GM12878 (cell line): ENCODE data around the gene OPRD1. TPM values are rescaled to one million over a fixed set of nuclear protein-coding genes. Genes with fewer than 3 reads are reported as not detected.

Experiments used
- ATAC-seq: fragments of 200-7000 bp; cut with Tn5 transposase; 3 replicates; pipeline ENCODE4 v1.9.1; 2020; ENCODE audit warnings: mild to moderate bottlenecking, moderate library complexity
- BruUV-seq: library from RNA; stranded (reverse); fragments of 400-500 nt; replicated peaks from 2 replicates; lab custom pipeline; 2021; lab: Mats Ljungman, UMichigan
- CTCF ChIA-PET: fragments of 300-600 bp; sonication (Branson Sonifier 250); formaldehyde crosslinking; extraction: SDS; loops from one replicate; lab custom pipeline; 2021; ENCODE audit warnings: inconsistent platforms; lab: Yijun Ruan, JAX
- POLR2A ChIA-PET: fragments of 350-600 bp; formaldehyde crosslinking; extraction: SDS; loops from one replicate; lab custom pipeline; 2021; ENCODE audit warnings: inconsistent platforms; lab: Charles Lee
- RAD21 ChIA-PET: fragments of 300-600 bp; sonication (Branson Sonifier 250); formaldehyde crosslinking; loops from one replicate; lab custom pipeline; 2023; ENCODE audit warnings: antibody characterized with exemption; ENCODE audit not compliant: unreplicated experiment; lab: Charles Lee
- SMC1A ChIA-PET: fragments of 300-600 bp; sonication (Branson Sonifier 250); formaldehyde crosslinking; loops from one replicate; lab custom pipeline; 2023; ENCODE audit not compliant: unreplicated experiment, uncharacterized antibody; lab: Charles Lee
- DNase-seq: peaks from one replicate; pipeline ENCODE4 v3.0.0-alpha.2; 2011; ENCODE audit warnings: low read depth, low spot score
- FAIRE-seq: peaks from 3 replicates; lab custom pipeline; 2011; peaks lifted over from hg19 to GRCh38; lab: Jason Lieb, UNC
- H2AFZ ChIP-seq: 2 replicates; pipeline ENCODE4 v1.6.0; 2011; ENCODE audit warnings: low read depth, low read length, control low read depth; ENCODE audit not compliant: control insufficient read depth
- H3K27ac ChIP-seq: 2 replicates; pipeline ENCODE4 v1.5.1; 2011; ENCODE audit warnings: control low read depth; ENCODE audit not compliant: control insufficient read depth, insufficient read depth
- H3K27me3 ChIP-seq, 2 experiments: replicated peaks in 1 of 2; 2 replicates each; pipeline versions ENCODE4 v1.6.0 to v1.6.1; 2011; ENCODE audit warnings: low read length in 1 of 2; ENCODE audit not compliant: control insufficient read depth in 2 of 2, insufficient read depth in 2 of 2
- H3K36me3 ChIP-seq, 2 experiments: 2 replicates each; pipeline ENCODE4 v1.5.1; 2011; ENCODE audit warnings: low read length in 1 of 2; ENCODE audit not compliant: control insufficient read depth in 2 of 2, insufficient read depth in 2 of 2
- H3K4me1 ChIP-seq: 2 replicates; pipeline ENCODE4 v1.6.1; 2011; ENCODE audit warnings: mild to moderate bottlenecking, low read length, moderate library complexity, mixed read lengths; ENCODE audit not compliant: control insufficient read depth, insufficient read depth
- H3K4me2 ChIP-seq: 2 replicates; pipeline ENCODE4 v1.6.0; 2011; ENCODE audit warnings: control low read depth; ENCODE audit not compliant: control insufficient read depth, insufficient read depth
- H3K4me3 ChIP-seq: fragments of 200-600 bp; sonication (generic); 2 replicates; pipeline ENCODE4 v1.5.1; 2016
- H3K79me2 ChIP-seq: 2 replicates; pipeline ENCODE4 v1.6.0; 2011; ENCODE audit warnings: low read length; ENCODE audit not compliant: control insufficient read depth, insufficient read depth
- H3K9ac ChIP-seq: 2 replicates; pipeline ENCODE4 v1.8.0; 2011; ENCODE audit warnings: low read length, control low read depth, mixed read lengths; ENCODE audit not compliant: control insufficient read depth, insufficient read depth
- H3K9me3 ChIP-seq: replicated peaks from 3 replicates; pipeline ENCODE4 v1.5.1; 2011; ENCODE audit warnings: mild to moderate bottlenecking, low read length; ENCODE audit not compliant: control insufficient read depth, insufficient read depth
- H4K20me1 ChIP-seq: 2 replicates; pipeline ENCODE4 v1.6.0; 2011; ENCODE audit not compliant: control insufficient read depth, insufficient read depth
- CBX5 ChIP-seq: sonication (generic); IDR thresholded peaks from 2 replicates; pipeline ENCODE4 v1.6.1; 2016; ENCODE audit warnings: low read depth, moderate library complexity, mild to moderate bottlenecking, inconsistent platforms
- CREB1 ChIP-seq: IDR thresholded peaks from 2 replicates; pipeline ENCODE4 v1.6.1; 2012; ENCODE audit warnings: low read depth, mild to moderate bottlenecking, inconsistent platforms
- IKZF1 ChIP-seq: fragments of 450-650 bp; conservative IDR thresholded peaks from 2 replicates; pipeline ENCODE4 v1.6.1; 2017; ENCODE audit warnings: antibody characterized with exemption, mild to moderate bottlenecking
- MYC ChIP-seq: IDR thresholded peaks from 2 replicates; pipeline ENCODE4 v1.6.1; 2011; ENCODE audit warnings: mild to moderate bottlenecking, low read length, moderate library complexity, inconsistent platforms; ENCODE audit not compliant: insufficient read depth, insufficient replicate concordance, insufficient read length, severe bottlenecking
- NFIC ChIP-seq: IDR thresholded peaks from 2 replicates; pipeline ENCODE4 v1.6.1; 2012; ENCODE audit warnings: low read depth, mild to moderate bottlenecking, inconsistent platforms, low read length, moderate library complexity
- PAX5 ChIP-seq: IDR thresholded peaks from 2 replicates; pipeline ENCODE4 v1.6.1; 2011; ENCODE audit warnings: low read depth, low read length, borderline replicate concordance
- RUNX3 ChIP-seq: IDR thresholded peaks from 2 replicates; pipeline ENCODE4 v1.6.1; 2012; ENCODE audit warnings: low read length, inconsistent platforms
- SREBF2 ChIP-seq: IDR thresholded peaks from 2 replicates; pipeline ENCODE4 v1.6.1; 2012; ENCODE audit warnings: mild to moderate bottlenecking, low read length
- USF2 ChIP-seq: IDR thresholded peaks from 2 replicates; pipeline ENCODE4 v1.6.1; 2011; ENCODE audit warnings: low read depth, low read length, improper control_type of control experiment, borderline replicate concordance
- WGBS: methylation state at CpG from one replicate; pipeline ENCODE4 v1.1.6; 2016; ENCODE audit warnings: low lambda C conversion rate; ENCODE audit not compliant: insufficient replicate concordance, insufficient coverage; ENCODE audit errors: missing lambda C conversion rate; 5-methylcytosine and 5-hydroxymethylcytosine counted together
- in situ Hi-C: fragments of 300-500 bp; cut with MboI; formaldehyde crosslinking; loops from 9 replicates; pipeline ENCODE4 v1.14.3; 2018; ENCODE audit warnings: mixed read lengths
- intact Hi-C: fragments of 100-400 bp; cut with micrococcal nuclease; formaldehyde crosslinking; loops from one replicate; pipeline ENCODE4 v1.14.2; 2022; ENCODE audit not compliant: unreplicated experiment
- polyA plus RNA-seq, 11 experiments: library from polyadenylated mRNA; depleted of rRNA in 4 of 11; unstranded in 6 of 11; stranded (reverse) in 5 of 11; fragments of >200 nt; fragmentation: Nextera tagmentation in 4 of 11; fragmentation: Illumina TruSeq in 1 of 11; extraction: Ambion mirVana in 4 of 11; extraction: Trizol in 1 of 11; gene quantifications; 1 replicate in 1 of 11; 2 replicates in 10 of 11; pipeline versions ENCODE4 v1.2.1 to v1.2.3, GENCODE V29; 2011 to 2016; ENCODE audit warnings: inconsistent platforms in 2 of 11, missing spikeins in 2 of 11, low read depth in 1 of 11
- total RNA-seq, 4 experiments: library from RNA; depleted of rRNA in 3 of 4; stranded (reverse); fragments of >200 nt in 3 of 4; fragmentation: Illumina TruSeq in 1 of 4; extraction: Trizol in 1 of 4; gene quantifications; 2 replicates each; pipeline versions ENCODE4 v1.2.1 to v1.2.3, GENCODE V29; 2013 to 2021

Gene OPRD1
- total and polyA plus RNA-seq, 10 of the 15 experiments (the other 5 are each of a cell fraction or from before 2014, with no cell fraction given) = 0.02 TPM; not detected in 8

GRCh38 chr1:28888915-28889314, 76.9 kb downstream of the OPRD1 start:
- Histone ChIP-seq H3K79me2 (peaks cover 13% of the 10 kb centered on the region), H3K9ac (no peak overlapping the region), H4K20me1 (no peaks in the 10 kb centered on the region), H3K9me3 (no peaks in the 10 kb centered on the region), H3K4me2 (no peak overlapping the region)
- no TSS peak for BruUV-seq
- POLR2A ChIA-PET = interaction anchor here (0.6 kb wide), 1 partner anchor 299 kb away, joined by 4 read pairs; no protein-coding TSS in a partner anchor
- CTCF ChIA-PET = interaction anchor here (0.6 to 6.2 kb wide), 5 partner anchors 12 to 347 kb away, joined by 4 to 63 read pairs (median 7); no protein-coding TSS in a partner anchor
- ATAC-seq = no peak
- FAIRE-seq = no peak
- 95% methylated on average over 6 of the region's 7 CpGs for WGBS
- TF ChIP-seq RUNX3 (no peak), IKZF1 (no peak), CBX5 (no peak), USF2 (no peak), NFIC (no peak), PAX5 (no peak), MYC (no peak), CREB1 (no peak), SREBF2 (no peak)
- TF ChIP-seq, all 136 proteins: peak for 0
- Histone ChIP-seq H3K36me3 (no peaks in the 10 kb centered on the region), H3K4me3 (no peak overlapping the region), H3K27ac (no peak overlapping the region), H2AFZ (no peak overlapping the region), H3K27me3 (no peaks in the 10 kb centered on the region), H3K4me1 (peaks cover 29% of the 10 kb centered on the region)
- no peak for DNase-seq
- ChIA-PET SMC1A (interaction anchor here (0.9 to 2.5 kb wide), 3 partner anchors 25 to 144 kb away, joined by 3 to 9 read pairs (median 4); no protein-coding TSS in a partner anchor), RAD21 (interaction anchor here (1.7 to 11.7 kb wide), 2 partner anchors 12 to 144 kb away, joined by 6 to 284 read pairs; no protein-coding TSS in a partner anchor)
- intact Hi-C loops (no loop called here), in situ Hi-C loops (no loop called here)
